H9 (cell line): ENCODE measurements around the gene MXD4. TPM values are rescaled to one million over a fixed set of nuclear protein-coding genes. Genes with fewer than 3 reads are reported as not detected.

Experiments
- DNase-seq: peaks from one replicate; pipeline ENCODE4 v3.0.0-alpha.2; 2017
- H2AFZ ChIP-seq: one replicate; pipeline ENCODE4 v1.6.1; 2013; ENCODE audit warnings: mild to moderate bottlenecking, low read length, control low read depth, moderate library complexity
- H2AK5ac ChIP-seq: 2 replicates; pipeline ENCODE4 v1.6.1; 2013; ENCODE audit warnings: low read length, control low read depth, mixed read lengths; ENCODE audit not compliant: insufficient read length
- H2BK120ac ChIP-seq: one replicate; pipeline ENCODE4 v1.6.1; 2013; ENCODE audit warnings: low read depth, mild to moderate bottlenecking, low read length, control low read depth, inconsistent platforms; ENCODE audit not compliant: poor library complexity, severe bottlenecking
- H2BK12ac ChIP-seq: 2 replicates; pipeline ENCODE4 v1.6.1; 2013; ENCODE audit warnings: low read length, control low read depth, mixed read lengths, low read depth; ENCODE audit not compliant: insufficient read length
- H2BK15ac ChIP-seq: 2 replicates; pipeline ENCODE4 v1.6.1; 2013; ENCODE audit warnings: low read depth, low read length, control low read depth
- H2BK20ac ChIP-seq: one replicate; pipeline ENCODE4 v1.6.1; 2013; ENCODE audit warnings: low read depth, mild to moderate bottlenecking, low read length, control low read depth, inconsistent platforms; ENCODE audit not compliant: poor library complexity, severe bottlenecking
- H2BK5ac ChIP-seq: 2 replicates; pipeline ENCODE4 v1.6.1; 2013; ENCODE audit warnings: low read length, control low read depth, mixed read lengths; ENCODE audit not compliant: insufficient read length
- H3K14ac ChIP-seq: 2 replicates; pipeline ENCODE4 v1.6.1; 2013; ENCODE audit warnings: low read length, control low read depth; ENCODE audit not compliant: insufficient read depth
- H3K18ac ChIP-seq: 2 replicates; pipeline ENCODE4 v1.6.1; 2013; ENCODE audit warnings: low read depth, mild to moderate bottlenecking, mixed read lengths, low read length, control low read depth; ENCODE audit not compliant: insufficient read length
- H3K23ac ChIP-seq: 2 replicates; pipeline ENCODE4 v1.6.1; 2013; ENCODE audit warnings: low read length, control low read depth, mixed read lengths, low read depth; ENCODE audit not compliant: insufficient read length
- H3K23me2 ChIP-seq: 2 replicates; pipeline ENCODE4 v1.6.1; 2013; ENCODE audit warnings: low read depth, mild to moderate bottlenecking, mixed read lengths, low read length, control low read depth; ENCODE audit not compliant: insufficient read length, poor library complexity, severe bottlenecking
- H3K27ac ChIP-seq: 2 replicates; pipeline ENCODE4 v1.5.1; 2013; ENCODE audit warnings: low read length, control low read depth, mixed read lengths, low read depth; ENCODE audit not compliant: insufficient read length
- H3K27me3 ChIP-seq: 2 replicates; pipeline ENCODE4 v1.6.1; 2013; ENCODE audit warnings: low read length, control low read depth, inconsistent platforms; ENCODE audit not compliant: insufficient read depth
- H3K4ac ChIP-seq: 2 replicates; pipeline ENCODE4 v1.6.1; 2013; ENCODE audit warnings: low read depth, mild to moderate bottlenecking, control low read depth, inconsistent platforms, low read length, moderate library complexity
- H3K4me1 ChIP-seq: 2 replicates; pipeline ENCODE4 v1.6.1; 2013; ENCODE audit warnings: low read length, control low read depth, inconsistent platforms; ENCODE audit not compliant: insufficient read depth
- H3K4me2 ChIP-seq: 2 replicates; pipeline ENCODE4 v1.6.1; 2013; ENCODE audit warnings: low read length, control low read depth, mixed read lengths; ENCODE audit not compliant: insufficient read length, insufficient read depth
- H3K56ac ChIP-seq: 2 replicates; pipeline ENCODE4 v1.6.1; 2013; ENCODE audit warnings: low read depth, mild to moderate bottlenecking, mixed read lengths, low read length, control low read depth; ENCODE audit not compliant: insufficient read length
- H3K79me1 ChIP-seq: 2 replicates; pipeline ENCODE4 v1.6.1; 2013; ENCODE audit warnings: low read depth, mild to moderate bottlenecking, moderate library complexity, low read length, control low read depth, inconsistent platforms; ENCODE audit not compliant: insufficient read depth, poor library complexity, severe bottlenecking
- H3K79me2 ChIP-seq: 2 replicates; pipeline ENCODE4 v1.6.1; 2013; ENCODE audit warnings: low read length, control low read depth, inconsistent platforms; ENCODE audit not compliant: insufficient read depth
- H3K9ac ChIP-seq: 2 replicates; pipeline ENCODE4 v1.6.1; 2013; ENCODE audit warnings: low read length, control low read depth, mixed read lengths; ENCODE audit not compliant: insufficient read length; ENCODE audit errors: extremely low read depth
- H3K9me3 ChIP-seq: one replicate; pipeline ENCODE4 v1.6.1; 2013; ENCODE audit warnings: low read depth, low read length, inconsistent platforms; ENCODE audit not compliant: control insufficient read depth
- H3T11ph ChIP-seq: one replicate; pipeline ENCODE4 v1.6.1; 2013; ENCODE audit warnings: mild to moderate bottlenecking, low read length, control low read depth, inconsistent platforms
- H4K20me1 ChIP-seq: one replicate; pipeline ENCODE4 v1.6.1; 2013; ENCODE audit not compliant: control insufficient read depth, insufficient read length, insufficient read depth
- H4K5ac ChIP-seq: 2 replicates; pipeline ENCODE4 v1.6.1; 2013; ENCODE audit warnings: low read depth, mild to moderate bottlenecking, mixed read lengths, low read length, control low read depth; ENCODE audit not compliant: insufficient read length
- H4K8ac ChIP-seq: replicated peaks from 2 replicates; pipeline ENCODE4 v1.6.1; 2013; ENCODE audit warnings: low read length, control low read depth, mixed read lengths, low read depth; ENCODE audit not compliant: insufficient read length
- H4K91ac ChIP-seq: 2 replicates; pipeline ENCODE4 v1.6.1; 2013; ENCODE audit warnings: low read depth, mild to moderate bottlenecking, moderate library complexity, mixed read lengths, low read length, control low read depth; ENCODE audit not compliant: insufficient read length
- H3K27ac Mint-ChIP-seq, 3 experiments: 2 replicates in 2 of 3; 3 replicates in 1 of 3; pipeline ENCODE4 v1.8.0; 2020 to 2021; ENCODE audit warnings: mixed read lengths in 3 of 3, mild to moderate bottlenecking in 1 of 3, moderate library complexity in 1 of 3
- H3K27me3 Mint-ChIP-seq: 2 replicates; pipeline ENCODE4 v1.8.0; 2021; ENCODE audit warnings: low read depth, mild to moderate bottlenecking, moderate library complexity, mixed read lengths
- H3K36me3 Mint-ChIP-seq, 3 experiments: 2 replicates in 2 of 3; 3 replicates in 1 of 3; pipeline ENCODE4 v1.8.0; 2020 to 2021; ENCODE audit warnings: low read depth in 3 of 3, mixed read lengths in 3 of 3; ENCODE audit not compliant: insufficient read depth in 1 of 3
- H3K4me1 Mint-ChIP-seq, 2 experiments: 2 replicates each; pipeline ENCODE4 v1.8.0; 2020; ENCODE audit warnings: mixed read lengths in 2 of 2
- H3K4me3 Mint-ChIP-seq, 2 experiments: 2 replicates in 1 of 2; 3 replicates in 1 of 2; pipeline ENCODE4 v1.8.0; 2020 to 2021; ENCODE audit warnings: mild to moderate bottlenecking in 2 of 2, mixed read lengths in 2 of 2, moderate library complexity in 1 of 2
- H3K9me3 Mint-ChIP-seq, 2 experiments: 2 replicates in 1 of 2; 3 replicates in 1 of 2; pipeline ENCODE4 v1.8.0; 2020; ENCODE audit warnings: mild to moderate bottlenecking in 2 of 2, mixed read lengths in 2 of 2, moderate library complexity in 1 of 2
- WGBS: extraction: QIAGEN DNeasy Blood & Tissue Kit; methylation state at CpG from one replicate; pipeline ENCODE4 v1.1.7; 2013; ENCODE audit warnings: missing lambda C conversion rate, low lambda C conversion rate, mixed read lengths; ENCODE audit not compliant: insufficient read length; ENCODE audit errors: extremely low coverage; 5-methylcytosine and 5-hydroxymethylcytosine counted together
- total RNA-seq: library from RNA; stranded (reverse); gene quantifications from 2 replicates; pipeline ENCODE4 v1.2.1, GENCODE V29; 2021
- TF ChIP-seq, protein P1 (sequence below): fragments of 200-600 bp; sonication (generic); conservative IDR thresholded peaks from 3 replicates; pipeline ENCODE4 v1.8.0; 2021; ENCODE audit warnings: antibody characterized with exemption, mild to moderate bottlenecking

Gene MXD4
- total RNA-seq, 1 experiment from 2014 or later: 24.1 TPM

DNA sequence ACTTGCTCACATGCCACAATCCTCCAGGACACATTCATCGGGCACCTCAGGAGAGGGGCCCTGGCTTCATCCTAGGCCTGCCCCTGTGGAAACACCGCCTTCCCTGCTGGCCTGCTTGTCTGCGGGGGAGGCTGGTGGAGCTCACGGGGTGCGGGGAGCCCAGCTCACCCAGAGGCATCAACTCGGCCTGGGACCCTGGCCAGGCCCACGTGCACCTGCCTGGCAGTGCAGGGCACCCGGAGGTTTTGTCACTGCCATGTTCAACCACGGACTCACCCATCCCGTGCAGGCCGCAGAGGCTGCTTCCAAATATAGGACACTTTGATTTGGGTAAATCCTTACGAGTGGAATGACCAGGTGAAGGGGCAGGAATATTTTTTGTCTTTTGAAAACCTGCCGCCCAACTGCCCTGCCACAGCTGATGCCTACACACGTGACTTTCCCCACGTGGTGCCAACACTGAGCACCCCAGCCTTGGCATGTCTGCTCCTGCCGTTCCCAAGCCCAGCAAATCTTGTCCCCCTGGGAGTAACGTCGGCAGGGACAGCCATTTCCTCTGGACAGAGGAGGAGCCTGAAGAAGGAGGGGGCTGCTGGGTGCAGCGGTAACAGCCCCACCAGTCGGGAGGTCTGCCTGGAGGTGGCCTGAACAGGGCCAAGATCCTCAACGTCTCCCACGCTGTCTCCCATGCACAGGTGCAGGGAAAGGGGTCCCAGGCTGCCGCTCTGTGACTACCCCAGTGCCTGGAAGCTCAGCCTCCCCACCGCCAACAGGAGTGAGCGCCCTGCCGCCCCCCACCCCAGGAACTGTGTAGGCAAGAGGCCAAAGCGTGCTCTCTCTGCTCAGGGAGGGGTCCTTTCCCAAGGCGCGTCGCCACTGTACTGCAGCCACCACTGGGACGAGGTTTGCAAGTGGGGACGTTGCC, 8.5 kb downstream of the MXD4 start:
- no peak overlapping the region for H3K9ac ChIP-seq
- Mint-ChIP-seq H3K4me3 (no peak overlapping the region), H3K36me3 (peaks cover 5 to 20% (median 12%) of the 10 kb centered on the region in 3 experiments; a peak in 5 of 7 replicates), H3K9me3 (no peaks in the 10 kb centered on the region), H3K4me1 (no peaks in the 10 kb centered on the region), H3K27me3 (no peaks in the 10 kb centered on the region), H3K27ac (peak overlapping the region in 2 of 3 experiments; percentile 21 to 40; a peak in 3 of 7 replicates)
- H3K4ac ChIP-seq: no peak overlapping the region
- no peak overlapping the region for H2BK12ac ChIP-seq
- no peak overlapping the region for H2BK20ac ChIP-seq
- no peak overlapping the region for H3T11ph ChIP-seq
- H2AK5ac ChIP-seq: no peak overlapping the region
- H2BK15ac ChIP-seq: no peak overlapping the region
- no peak overlapping the region for H3K27ac ChIP-seq
- H3K9me3 ChIP-seq: no peaks in the 10 kb centered on the region
- no peak overlapping the region for H3K14ac ChIP-seq
- H3K23ac ChIP-seq: no peak overlapping the region
- no peaks in the 10 kb centered on the region for H3K79me1 ChIP-seq
- TF ChIP-seq, protein P1, sequence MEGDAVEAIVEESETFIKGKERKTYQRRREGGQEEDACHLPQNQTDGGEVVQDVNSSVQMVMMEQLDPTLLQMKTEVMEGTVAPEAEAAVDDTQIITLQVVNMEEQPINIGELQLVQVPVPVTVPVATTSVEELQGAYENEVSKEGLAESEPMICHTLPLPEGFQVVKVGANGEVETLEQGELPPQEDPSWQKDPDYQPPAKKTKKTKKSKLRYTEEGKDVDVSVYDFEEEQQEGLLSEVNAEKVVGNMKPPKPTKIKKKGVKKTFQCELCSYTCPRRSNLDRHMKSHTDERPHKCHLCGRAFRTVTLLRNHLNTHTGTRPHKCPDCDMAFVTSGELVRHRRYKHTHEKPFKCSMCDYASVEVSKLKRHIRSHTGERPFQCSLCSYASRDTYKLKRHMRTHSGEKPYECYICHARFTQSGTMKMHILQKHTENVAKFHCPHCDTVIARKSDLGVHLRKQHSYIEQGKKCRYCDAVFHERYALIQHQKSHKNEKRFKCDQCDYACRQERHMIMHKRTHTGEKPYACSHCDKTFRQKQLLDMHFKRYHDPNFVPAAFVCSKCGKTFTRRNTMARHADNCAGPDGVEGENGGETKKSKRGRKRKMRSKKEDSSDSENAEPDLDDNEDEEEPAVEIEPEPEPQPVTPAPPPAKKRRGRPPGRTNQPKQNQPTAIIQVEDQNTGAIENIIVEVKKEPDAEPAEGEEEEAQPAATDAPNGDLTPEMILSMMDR: no peak
- no peak overlapping the region for H4K91ac ChIP-seq
- no peaks in the 10 kb centered on the region for H3K27me3 ChIP-seq
- no peak for DNase-seq
- H3K79me2 ChIP-seq: no peaks in the 10 kb centered on the region
- peaks cover 2% of the 10 kb centered on the region for H4K20me1 ChIP-seq
- no peak overlapping the region for H3K56ac ChIP-seq
- H3K23me2 ChIP-seq: no peaks in the 10 kb centered on the region
- no peak overlapping the region for H3K18ac ChIP-seq
- WGBS: no CpG with 5 or more reads among the region's 32 CpGs
- H2BK120ac ChIP-seq: no peak overlapping the region
- no peak overlapping the region for H4K8ac ChIP-seq
- no peak overlapping the region for H4K5ac ChIP-seq
- no peak overlapping the region for H2AFZ ChIP-seq
- no peak overlapping the region for H3K4me2 ChIP-seq
- H2BK5ac ChIP-seq: no peak overlapping the region
- H3K4me1 ChIP-seq: no peaks in the 10 kb centered on the region
